Midbrain (tissue), 1 donor: ENCODE data around the gene TPR.
"Not testable (repeated sequence)": the region's sequence is repeated elsewhere in the genome, so short reads cannot be mapped to it uniquely, and the experiment has no call there.

Experiments used
- DNase-seq: peaks from one replicate; lab custom pipeline; 2025; lab: John Stamatoyannopoulos, UW

TPR gene

GRCh38 chr1:186375152-186375928, at the start of gene TPR, which contains the start of gene ODR4:
TPR (minus strand) TSS chr1:186375253; CDS start chr1:186375028, 225 bp downstream.
ODR4 (plus strand) TSS chr1:186375838; CDS start chr1:186379786, 3,948 bp downstream.
- DNase-seq: peak; percentile 100

- DNase-seq: no peak
Measured at GRCh38 chr1:186424539-186424938, 49.5 kb upstream of the TPR start.

DNA sequence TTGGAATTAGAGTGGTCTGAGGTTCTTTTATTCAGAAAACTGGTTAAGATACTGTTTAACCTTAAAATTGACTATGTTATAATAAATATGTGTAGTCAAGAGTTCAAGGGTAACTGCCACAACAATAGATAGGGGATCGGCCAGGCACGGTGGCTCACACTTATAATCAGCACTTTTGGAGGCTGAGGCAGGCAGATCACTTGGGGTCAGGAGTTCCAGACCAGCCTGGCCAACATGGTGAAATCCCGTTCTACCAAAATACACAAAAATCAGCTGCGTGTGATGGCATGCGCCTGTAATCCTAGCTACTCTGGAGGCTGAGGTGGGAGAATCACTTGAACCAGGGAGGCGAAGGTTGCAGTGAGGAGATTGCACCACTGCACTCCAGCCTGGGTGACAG, 46.4 kb upstream of the TPR start:
- DNase-seq: no peak

DNA sequence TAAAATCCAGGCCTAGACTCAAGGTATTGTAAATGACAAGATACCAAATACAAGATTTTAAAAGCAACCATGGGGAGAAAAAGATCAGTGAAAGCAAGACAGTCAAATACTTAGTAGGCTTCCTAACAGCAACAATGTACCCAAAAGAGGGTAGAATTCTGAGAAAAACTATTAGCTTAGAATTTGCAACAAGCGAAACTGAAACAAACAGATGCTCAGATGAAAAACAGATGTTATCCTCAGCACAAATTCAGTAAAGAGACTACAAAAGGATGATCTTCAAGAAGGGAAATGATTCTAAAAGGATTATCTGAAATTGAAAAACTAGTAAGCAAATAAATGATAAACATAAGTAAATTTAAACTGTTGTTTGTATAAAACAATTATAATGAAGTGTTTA, 45.9 kb upstream of the TPR start:
- no peak for DNase-seq

DNA sequence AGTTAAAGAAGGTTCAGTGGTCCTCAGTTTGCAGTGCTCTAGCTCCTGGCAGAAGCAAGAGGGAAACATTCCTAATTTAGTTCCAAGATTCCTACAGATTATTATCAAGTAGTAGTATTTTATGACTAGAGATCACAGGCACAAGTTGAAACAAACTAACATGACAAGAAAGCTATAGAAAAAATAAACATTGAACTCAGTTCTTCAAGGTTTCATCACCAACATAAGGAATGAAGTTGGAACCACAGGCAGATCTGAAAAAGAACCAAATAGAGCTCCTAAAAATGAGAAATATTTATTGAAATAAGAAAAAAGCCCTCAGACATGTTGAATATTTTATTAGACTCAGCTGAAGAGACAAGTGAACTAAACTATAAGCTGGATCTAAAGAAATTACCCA, 45.3 kb upstream of the TPR start:
- DNase-seq: no peak

DNA sequence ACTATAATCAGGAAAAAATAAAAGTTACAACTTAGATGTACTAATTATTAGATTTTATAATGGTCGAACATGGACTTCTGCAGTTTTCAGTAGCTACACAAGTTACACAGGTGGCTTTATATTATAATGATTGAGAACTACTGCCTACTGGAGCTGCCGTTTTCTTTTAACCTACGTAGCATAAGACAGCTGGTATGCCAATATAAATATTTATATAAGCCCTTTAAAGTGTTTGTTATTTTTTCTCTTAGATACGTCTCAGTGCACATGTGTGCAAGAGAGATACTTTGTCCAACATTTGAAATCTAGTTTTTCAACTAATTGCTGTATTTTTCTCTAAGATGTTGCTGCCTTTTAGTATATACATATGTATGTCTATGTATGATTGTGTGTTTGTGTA, 43.5 kb upstream of the TPR start:
- no peak for DNase-seq

DNA sequence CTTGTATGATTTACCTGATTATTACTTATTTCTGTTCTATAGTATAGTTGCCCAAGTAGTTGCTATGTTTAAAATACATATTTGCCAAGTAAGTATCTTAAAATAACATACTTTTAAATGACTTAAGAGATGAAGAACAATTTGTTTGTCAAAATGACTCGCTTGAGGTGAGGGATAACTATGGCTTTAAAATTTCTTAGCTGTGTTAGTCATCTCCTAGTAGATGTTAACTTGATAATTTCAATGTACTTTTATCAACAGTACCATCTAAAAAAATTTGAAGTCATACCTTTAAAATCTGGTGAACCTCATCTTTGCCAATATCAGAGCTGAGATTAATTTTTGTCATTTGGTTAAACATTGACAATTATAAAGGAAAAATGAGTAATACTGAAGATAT, 38.3 kb upstream of the TPR start:
- DNase-seq: no peak

DNA sequence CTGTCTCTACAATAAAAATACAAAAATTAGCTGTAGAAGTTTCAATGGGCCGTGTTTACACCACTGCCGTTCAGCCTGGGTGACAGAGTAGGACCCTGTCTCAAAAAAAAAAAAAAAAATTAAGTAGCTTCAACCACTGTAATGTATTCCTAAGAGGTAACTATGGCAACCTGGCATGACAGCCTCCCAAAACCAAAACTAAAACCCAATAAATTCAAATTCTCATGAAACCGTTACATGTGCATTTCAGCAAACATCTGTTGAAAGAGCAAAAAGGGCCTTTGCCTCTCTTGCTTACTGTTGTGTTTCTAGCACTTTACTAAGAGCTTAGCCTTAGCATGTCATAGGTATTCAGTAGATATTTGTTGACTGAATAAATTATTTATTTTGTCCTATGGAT, 34.0 kb upstream of the TPR start:
- no peak for DNase-seq

DNA sequence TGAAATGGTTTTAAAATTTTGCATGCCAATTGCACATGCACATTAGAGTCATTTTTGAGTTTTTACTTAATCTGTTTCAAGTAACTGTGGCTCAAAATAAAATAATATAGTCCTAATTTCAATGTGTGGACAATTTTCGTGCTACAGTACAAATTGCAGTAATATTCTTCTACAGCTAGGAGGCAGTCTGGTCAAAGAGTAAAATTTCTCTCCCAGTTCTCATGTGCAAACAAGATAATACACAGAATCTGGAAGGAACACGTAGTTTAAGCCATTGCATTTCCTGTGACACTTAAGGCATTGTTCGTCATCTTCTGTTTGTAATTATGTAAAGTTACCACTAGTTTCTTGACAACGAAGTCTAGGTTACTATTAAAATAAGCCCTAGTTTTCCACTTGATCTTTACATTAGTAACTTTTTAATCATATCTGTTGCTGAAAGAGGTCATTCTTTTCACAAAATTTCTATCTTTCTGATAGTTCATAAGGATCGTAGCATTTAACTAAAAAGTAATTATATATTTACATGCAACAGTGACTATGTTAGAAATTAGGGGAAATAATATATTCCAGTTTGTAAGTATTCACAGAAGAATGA, 29.5 kb upstream of the TPR start:
- DNase-seq: peak; percentile 32

DNA sequence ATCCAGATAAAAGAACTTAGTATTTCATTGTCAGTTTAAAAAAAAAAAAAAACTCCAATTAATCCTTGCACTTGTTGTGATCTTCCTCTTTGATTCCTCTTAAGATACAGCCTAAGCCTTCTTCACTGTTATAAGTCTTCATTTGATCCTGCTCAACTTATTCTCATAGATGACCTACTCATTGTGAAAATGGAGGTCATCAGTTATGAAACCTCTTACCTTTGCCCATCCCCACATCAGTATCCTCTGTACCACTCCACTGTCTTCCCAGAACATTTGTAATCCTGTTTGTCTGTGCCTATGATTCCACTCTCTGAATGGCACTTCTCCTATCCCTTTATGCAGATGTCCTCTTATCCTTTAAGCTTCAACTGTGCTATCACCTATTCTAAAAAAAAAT, 28.6 kb upstream of the TPR start:
- no peak for DNase-seq

- not testable (repeated sequence) for DNase-seq
Measured at GRCh38 chr1:186401446-186401845, 26.4 kb upstream of the TPR start.

- not testable (repeated sequence) for DNase-seq
Measured at GRCh38 chr1:186392711-186393110, 17.7 kb upstream of the TPR start.

GRCh38 chr1:186391841-186392240, 16.8 kb upstream of the TPR start:
- DNase-seq: no peak

DNA sequence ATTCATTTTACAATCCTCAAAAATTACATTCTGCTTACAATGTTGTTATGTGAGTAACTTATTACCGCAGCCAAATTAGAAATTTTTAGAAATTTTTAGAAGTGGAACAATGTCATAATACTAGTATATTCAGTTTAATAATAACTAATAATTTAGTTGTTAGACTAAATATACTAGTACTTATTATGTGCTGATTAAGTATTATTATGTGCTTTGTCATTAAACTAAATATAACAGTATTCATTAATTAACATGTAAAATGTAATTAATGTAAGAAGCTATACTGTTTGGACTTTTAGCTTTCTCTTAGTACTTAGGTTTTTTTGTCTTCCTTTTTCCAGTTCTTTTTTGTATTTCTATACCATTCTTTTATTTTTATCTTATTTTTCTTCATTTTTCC, 15.9 kb upstream of the TPR start:
- no peak for DNase-seq

DNA sequence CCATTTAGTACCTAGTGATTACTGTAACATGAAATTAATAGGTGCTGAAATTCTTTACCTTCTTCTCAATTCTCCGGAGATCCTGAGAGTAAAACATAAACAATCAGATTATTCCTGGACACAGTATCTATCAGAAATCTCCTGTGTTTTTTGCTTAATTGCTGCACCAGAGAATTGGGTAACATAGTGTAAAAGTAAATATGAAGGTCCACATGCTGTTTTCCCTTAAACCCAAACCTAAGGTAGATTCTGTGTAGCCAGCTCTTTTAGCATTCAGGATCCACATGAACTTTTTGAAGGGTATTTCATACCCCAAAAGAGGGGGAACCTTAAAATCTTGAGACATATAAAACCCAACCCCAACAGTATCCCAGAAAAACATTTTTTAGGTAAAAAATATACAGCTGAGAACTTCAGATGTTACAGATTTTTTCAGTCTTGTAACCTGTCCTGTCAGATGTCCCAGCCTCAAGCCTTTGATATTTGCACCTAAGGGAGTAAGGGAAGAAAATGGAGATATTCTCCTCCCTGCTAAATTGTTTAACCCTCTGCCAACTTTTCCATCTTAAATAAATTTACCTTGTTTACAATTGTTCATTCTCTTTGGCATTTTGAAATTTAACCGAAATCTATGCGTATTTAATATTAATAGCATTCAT, 11.8 kb upstream of the TPR start:
- no peak for DNase-seq

GRCh38 chr1:186375929-186376319, 871 bp upstream of the TPR start:
- DNase-seq: no peak

- peak; percentile 51 for DNase-seq
Measured at GRCh38 chr1:186374303-186375151, 526 bp downstream of the TPR start.

DNA sequence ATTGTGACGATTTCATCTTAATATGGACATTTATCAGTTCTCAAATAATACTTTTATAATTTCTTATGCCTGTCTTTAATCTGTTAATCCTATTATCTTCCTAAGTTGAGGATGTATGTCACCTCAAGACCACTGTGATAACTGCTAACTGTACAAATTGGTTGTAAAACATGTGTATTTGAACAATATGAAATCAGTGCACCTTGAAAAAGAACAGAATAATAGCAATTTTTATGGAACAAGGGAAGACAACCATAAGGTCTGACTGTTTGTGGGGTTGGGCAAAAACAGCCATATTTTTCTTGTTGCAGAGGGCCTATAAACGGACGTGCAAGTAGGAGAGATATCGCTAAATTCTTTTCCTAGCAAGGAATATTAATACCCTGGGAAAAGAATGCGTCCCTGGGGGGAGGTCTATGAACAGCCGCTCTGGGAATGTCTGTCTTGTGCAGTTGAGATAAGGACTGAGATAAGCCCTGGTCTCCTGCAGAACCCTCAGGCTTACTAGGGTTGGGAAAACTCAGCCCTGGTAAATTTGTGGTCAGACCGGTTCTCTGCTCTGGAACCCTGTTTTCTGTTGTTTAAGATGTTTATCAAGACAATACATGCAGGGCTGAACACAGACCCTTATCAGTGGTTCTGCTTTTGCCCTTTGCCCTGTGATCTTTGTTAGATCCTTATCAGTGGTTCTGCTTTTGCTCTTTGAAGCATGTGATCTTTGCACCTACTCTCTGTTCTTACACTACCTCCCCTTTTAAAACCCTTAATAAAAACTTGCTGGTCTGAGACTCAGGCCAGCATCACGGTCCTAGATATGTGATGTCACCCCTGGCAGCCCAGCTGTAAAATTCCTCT, 27.0 kb downstream of the TPR start:
- not testable (repeated sequence) for DNase-seq

GRCh38 chr1:186340772-186341171, 34.3 kb downstream of the TPR start:
- no peak for DNase-seq

- DNase-seq: no peak
Measured at GRCh38 chr1:186337554-186337953, 37.5 kb downstream of the TPR start.

DNA sequence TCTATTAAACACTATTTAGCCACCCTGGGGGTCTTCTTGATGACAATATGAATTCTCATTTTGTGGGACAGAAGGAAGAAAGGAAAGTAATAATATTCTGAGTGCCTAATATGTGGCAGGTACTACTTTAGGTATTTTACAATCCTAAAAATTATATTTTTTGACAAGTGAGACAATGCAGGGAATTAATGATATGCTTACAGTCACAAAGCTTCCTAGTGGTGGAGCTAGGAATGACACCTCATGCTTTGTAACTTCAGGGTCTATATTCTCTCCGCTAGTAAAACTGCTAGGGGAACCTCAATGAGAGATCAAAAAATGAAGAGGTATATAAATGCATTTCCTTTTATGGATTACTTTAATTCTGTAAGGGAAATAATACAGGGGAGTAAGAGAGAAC, 44.3 kb downstream of the TPR start:
- no peak for DNase-seq
